ENCODE data around the gene IL12RB2. TPM values are rescaled to one million over a fixed set of nuclear protein-coding genes. Genes with fewer than 3 reads are reported as not detected.

IL12RB2 gene
- total and polyA plus RNA-seq, 2 donors from 2014 or later: 0.26 to 1.5 TPM

- FAIRE-seq (no peak), DNase-seq (no peak)
- Histone ChIP-seq H3K27me3 (ENCODE audit: control insufficient read depth, insufficient read depth, low read length) (no peaks in the 10 kb centered on the region), H3K4me1 (ENCODE audit: control insufficient read depth in 2 of 3, insufficient read depth in 2 of 3, low read depth in 1 of 3, low read length in 3 of 3) (no peaks in the 10 kb centered on the region), H3K9ac (ENCODE audit: low read length in 3 of 3) (no peak overlapping the region), H3K27ac (ENCODE audit: low read depth in 2 of 2, low read length in 2 of 2) (no peak overlapping the region), H3K4me3 (ENCODE audit: low read length in 3 of 3) (no peak overlapping the region), H3K9me3 (ENCODE audit: control insufficient read depth in 2 of 3, insufficient read depth in 1 of 3, low read length in 3 of 3) (no peaks in the 10 kb centered on the region), H3K36me3 (ENCODE audit: control insufficient read depth in 2 of 3, insufficient read depth in 3 of 3, low read length in 3 of 3) (no peaks in the 10 kb centered on the region)
- intact Hi-C loops (cut with DNase I): loop anchor here (5.0 kb wide), 1 partner anchor 155 kb away; no protein-coding TSS in a partner anchor
- no peak for TF ChIP-seq CTCF (IDR thresholded peaks at IDR 0.05; ENCODE audit: borderline replicate concordance, extremely low read depth, insufficient read depth)
Observed at GRCh38 chr1:67346982-67347381, 39.3 kb downstream of the IL12RB2 start.

- Histone ChIP-seq H3K4me1 (ENCODE audit: control insufficient read depth in 2 of 3, insufficient read depth in 2 of 3, low read depth in 1 of 3, low read length in 3 of 3) (no peaks in the 10 kb centered on the region), H3K4me3 (ENCODE audit: low read length in 3 of 3) (no peak overlapping the region), H3K27me3 (ENCODE audit: control insufficient read depth, insufficient read depth, low read length) (no peaks in the 10 kb centered on the region), H3K27ac (ENCODE audit: low read depth in 2 of 2, low read length in 2 of 2) (no peak overlapping the region), H3K9me3 (ENCODE audit: control insufficient read depth in 2 of 3, insufficient read depth in 1 of 3, low read length in 3 of 3) (no peaks in the 10 kb centered on the region), H3K36me3 (ENCODE audit: control insufficient read depth in 2 of 3, insufficient read depth in 3 of 3, low read length in 3 of 3) (no peaks in the 10 kb centered on the region), H3K9ac (ENCODE audit: low read length in 3 of 3) (no peak overlapping the region)
- DNase-seq: peak in 3 of 5 donors; percentile 37 to 80 (median 72)
- TF ChIP-seq CTCF (IDR thresholded peaks at IDR 0.05; ENCODE audit: borderline replicate concordance, extremely low read depth, insufficient read depth): peak; percentile 76
- intact Hi-C loops (cut with DNase I): loop anchor here (5.0 kb wide), 1 partner anchor 154 kb away; no protein-coding TSS in a partner anchor
- no peak for FAIRE-seq
Observed at GRCh38 chr1:67347688-67348472, 40.2 kb downstream of the IL12RB2 start.

GRCh38 chr1:67348586-67349252 lies 41.0 kb downstream of the IL12RB2 start:
- Histone ChIP-seq H3K9me3 (ENCODE audit: control insufficient read depth in 2 of 3, insufficient read depth in 1 of 3, low read length in 3 of 3) (no peaks in the 10 kb centered on the region), H3K27me3 (ENCODE audit: control insufficient read depth, insufficient read depth, low read length) (no peaks in the 10 kb centered on the region), H3K27ac (ENCODE audit: low read depth in 2 of 2, low read length in 2 of 2) (no peak overlapping the region), H3K4me1 (ENCODE audit: control insufficient read depth in 2 of 3, insufficient read depth in 2 of 3, low read depth in 1 of 3, low read length in 3 of 3) (no peaks in the 10 kb centered on the region), H3K36me3 (ENCODE audit: control insufficient read depth in 2 of 3, insufficient read depth in 3 of 3, low read length in 3 of 3) (no peaks in the 10 kb centered on the region), H3K4me3 (ENCODE audit: low read length in 3 of 3) (no peak overlapping the region), H3K9ac (ENCODE audit: low read length in 3 of 3) (no peak overlapping the region)
- FAIRE-seq: no peak
- no peak for DNase-seq
- TF ChIP-seq CTCF (IDR thresholded peaks at IDR 0.05; ENCODE audit: borderline replicate concordance, extremely low read depth, insufficient read depth): no peak
- intact Hi-C loops (cut with DNase I): loop anchor here (5.0 kb wide), 1 partner anchor 154 kb away; no protein-coding TSS in a partner anchor

Data from kidney (tissue), 14 donors.